WI38 (cell line): ENCODE results near the gene FMN2.

ENCODE experiments used
- H3K4me3 ChIP-seq: 2 replicates; pipeline ENCODE4 v1.5.1; 2011; ENCODE audit warnings: low read depth, mild to moderate bottlenecking, control low read depth, low read length
- TF ChIP-seq, protein P1 (sequence below): IDR thresholded peaks from 2 replicates; pipeline ENCODE4 v1.5.1; 2012; ENCODE audit warnings: low read depth, mild to moderate bottlenecking, control low read depth, low read length

FMN2 gene

DNA sequence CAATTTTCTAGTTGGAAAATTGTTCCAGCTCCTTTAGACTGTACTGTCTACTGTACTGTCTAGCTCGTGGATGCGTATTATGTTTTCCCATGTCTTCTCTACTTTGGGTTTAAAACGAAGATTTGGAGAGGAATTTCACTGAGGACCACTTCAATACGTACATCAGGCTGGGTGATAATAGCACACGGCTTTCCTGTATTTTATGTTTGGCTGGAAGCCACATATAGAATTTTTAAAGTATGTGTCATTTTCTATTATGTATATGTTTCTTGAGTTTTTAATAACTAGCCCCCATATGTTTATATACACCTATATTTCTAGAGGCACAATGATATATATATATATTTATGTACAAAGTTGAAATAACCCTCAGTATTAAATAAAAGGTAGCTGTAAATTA lies 293.9 kb downstream of the FMN2 start:
- TF ChIP-seq, protein P1, sequence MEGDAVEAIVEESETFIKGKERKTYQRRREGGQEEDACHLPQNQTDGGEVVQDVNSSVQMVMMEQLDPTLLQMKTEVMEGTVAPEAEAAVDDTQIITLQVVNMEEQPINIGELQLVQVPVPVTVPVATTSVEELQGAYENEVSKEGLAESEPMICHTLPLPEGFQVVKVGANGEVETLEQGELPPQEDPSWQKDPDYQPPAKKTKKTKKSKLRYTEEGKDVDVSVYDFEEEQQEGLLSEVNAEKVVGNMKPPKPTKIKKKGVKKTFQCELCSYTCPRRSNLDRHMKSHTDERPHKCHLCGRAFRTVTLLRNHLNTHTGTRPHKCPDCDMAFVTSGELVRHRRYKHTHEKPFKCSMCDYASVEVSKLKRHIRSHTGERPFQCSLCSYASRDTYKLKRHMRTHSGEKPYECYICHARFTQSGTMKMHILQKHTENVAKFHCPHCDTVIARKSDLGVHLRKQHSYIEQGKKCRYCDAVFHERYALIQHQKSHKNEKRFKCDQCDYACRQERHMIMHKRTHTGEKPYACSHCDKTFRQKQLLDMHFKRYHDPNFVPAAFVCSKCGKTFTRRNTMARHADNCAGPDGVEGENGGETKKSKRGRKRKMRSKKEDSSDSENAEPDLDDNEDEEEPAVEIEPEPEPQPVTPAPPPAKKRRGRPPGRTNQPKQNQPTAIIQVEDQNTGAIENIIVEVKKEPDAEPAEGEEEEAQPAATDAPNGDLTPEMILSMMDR: no peak

DNA sequence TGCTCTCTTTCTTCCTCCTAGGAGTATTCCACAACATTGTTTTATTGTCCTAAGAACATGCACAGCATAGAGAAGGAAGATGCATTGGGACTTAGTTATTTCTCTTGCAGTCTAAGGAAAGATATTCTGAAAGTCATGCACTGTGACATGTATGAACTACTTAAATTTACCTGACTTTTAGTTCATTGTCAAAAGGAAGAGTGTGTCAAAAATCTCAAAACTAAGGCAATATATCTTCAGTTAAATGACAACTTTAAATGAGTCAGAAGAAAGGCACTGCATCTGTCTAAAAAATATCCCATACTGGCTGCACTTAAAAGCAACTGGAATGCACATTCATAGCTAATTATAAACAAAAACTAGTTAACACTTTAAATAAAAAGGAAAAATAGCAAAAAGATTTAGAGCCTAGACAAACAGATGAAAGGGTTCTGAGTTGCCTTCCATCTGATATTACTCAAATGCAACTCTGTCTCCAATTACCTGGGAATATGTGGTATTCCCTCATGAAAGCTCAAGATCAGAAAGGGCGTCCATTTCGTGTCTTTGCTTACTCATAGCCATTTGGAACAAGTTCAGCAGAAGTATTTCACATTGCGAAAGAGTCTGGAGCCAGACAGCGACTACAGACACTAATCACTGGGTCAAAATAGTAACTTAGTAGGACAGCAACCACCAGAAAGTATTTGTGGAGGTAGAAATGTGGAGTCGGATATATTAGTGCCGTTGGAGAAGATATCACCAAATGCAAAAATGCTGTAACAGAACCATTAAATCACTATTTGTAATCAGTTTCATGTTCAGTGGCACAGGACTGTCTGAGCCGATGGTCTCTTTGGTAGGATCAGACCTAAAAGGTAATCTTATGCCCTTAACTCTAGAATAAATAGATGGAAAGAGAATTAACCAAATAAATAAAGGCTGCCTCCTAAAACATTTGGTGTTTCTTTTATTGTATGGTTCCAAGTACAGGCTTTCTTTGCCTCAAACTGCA lies 294.6 kb downstream of the FMN2 start:
- TF ChIP-seq, protein P1: no peak
- H3K4me3 ChIP-seq: no peak overlapping the region

More for the DNA sequence above, 293.9 kb downstream of the FMN2 start:
- H3K4me3 ChIP-seq: no peak overlapping the region

DNA sequence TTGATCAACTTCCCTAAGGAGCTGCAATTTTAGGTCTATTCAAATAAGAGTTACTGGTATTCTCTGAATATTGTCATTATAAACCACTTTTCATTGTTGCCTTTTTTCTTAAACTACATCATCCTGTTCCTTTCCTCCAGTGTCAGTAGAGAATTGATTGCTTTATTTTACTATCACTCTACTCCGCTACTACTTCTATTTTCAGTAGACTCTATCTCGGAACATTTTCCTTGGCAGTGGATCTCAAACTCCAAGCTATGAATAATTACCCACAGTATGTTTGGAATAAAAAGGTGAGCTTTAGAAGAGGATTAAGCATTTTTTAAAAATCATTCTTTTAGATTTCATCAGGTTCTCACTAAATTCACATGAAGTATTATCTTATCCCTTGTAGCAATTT lies 295.4 kb downstream of the FMN2 start:
- TF ChIP-seq, protein P1: no peak
- H3K4me3 ChIP-seq: no peak overlapping the region

DNA sequence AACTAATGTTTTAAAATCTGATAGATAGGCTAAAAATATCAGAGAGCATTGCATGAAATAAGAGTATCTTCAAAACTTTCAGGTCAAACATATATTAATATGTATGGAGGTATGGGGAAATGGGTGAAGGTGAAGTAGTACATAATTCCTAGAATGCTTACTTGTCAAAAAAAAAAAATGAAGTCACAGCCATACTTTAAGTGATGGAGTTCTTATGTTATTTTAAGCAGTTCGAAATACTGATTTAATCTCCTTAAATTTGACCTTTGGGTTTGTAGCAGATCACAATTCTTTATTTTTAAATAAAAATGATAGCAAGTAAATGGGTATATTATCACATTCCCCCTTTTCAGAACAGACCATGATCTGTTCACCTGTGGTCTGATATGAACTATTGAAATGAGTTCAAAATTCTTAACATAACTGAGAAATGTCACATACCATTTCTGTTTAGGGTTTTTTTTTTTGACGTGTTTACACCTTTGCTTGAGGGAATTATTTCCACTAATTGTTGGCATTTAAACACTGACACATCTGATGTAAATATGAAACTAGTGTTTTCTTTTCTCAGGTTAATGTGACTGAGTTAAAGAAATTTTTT lies 300.1 kb downstream of the FMN2 start:
- no peak overlapping the region for H3K4me3 ChIP-seq
- TF ChIP-seq, protein P1: no peak

DNA sequence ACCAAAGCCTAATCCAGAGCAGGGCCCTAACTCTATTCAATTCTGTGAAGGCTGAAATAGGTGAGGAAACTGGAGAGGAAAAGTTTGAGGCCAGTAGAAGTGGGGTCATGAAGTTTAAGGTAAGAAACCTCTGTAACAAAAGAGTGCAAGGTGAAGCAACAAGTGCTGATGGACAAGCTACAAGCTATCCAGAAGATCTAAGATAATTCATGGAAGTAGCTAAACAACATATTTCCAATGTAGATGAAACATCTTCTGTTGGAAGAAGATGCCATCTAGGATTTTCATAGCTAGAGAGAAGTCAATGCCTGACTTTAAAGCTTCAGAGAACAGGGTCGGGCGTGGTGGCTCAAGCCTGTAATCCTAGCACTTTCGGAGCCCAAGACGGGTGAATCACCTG lies 302.7 kb downstream of the FMN2 start:
- TF ChIP-seq, protein P1: no peak
- H3K4me3 ChIP-seq: no peak overlapping the region

DNA sequence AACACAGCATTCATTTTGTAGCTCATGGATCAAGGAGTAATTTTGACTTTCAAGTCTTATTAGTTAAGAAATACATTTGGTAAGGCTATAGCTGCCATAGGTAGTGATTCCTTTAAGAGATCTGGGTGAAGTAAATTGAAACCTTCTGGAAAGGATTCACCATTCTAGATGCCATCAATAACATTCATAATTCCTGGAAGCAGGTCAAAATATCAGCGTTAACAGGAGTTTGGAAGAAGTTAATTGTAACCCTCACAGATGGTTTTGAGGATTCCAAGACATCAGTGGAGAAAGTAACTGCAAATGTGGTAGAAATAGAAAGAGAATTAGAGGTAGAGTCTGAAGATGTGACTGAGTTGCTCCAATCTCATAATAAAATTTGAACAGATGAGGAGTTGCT lies 303.7 kb downstream of the FMN2 start:
- no peak overlapping the region for H3K4me3 ChIP-seq
- TF ChIP-seq, protein P1: no peak

DNA sequence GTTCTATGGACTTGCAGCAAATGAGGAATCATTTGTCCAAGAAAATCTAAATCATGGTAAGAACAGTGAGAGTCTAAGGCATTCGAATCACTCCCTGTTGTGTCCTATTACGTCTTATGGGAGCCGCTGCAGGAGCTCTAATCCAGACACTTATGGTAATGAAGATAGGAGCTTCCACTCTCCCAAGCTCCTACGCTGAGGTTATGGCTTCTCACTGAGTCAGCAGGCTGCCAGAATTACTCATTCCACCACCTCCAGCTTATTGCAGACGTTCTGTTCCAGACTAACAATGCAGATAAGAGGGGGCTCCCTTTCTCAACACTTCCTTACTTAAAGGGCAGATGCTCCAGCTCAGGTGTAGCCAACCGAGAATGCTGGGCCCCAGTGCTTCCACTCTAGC lies 307.7 kb downstream of the FMN2 start:
- TF ChIP-seq, protein P1: no peak
- H3K4me3 ChIP-seq: no peak overlapping the region
